Gastrocnemius medialis (tissue), 4 donors: Measurements from ENCODE around the gene ZNF740.

Experiments
- POLR2A ChIP-seq, 2 donors: fragments of 450-650 bp; IDR thresholded peaks; one replicate each; pipeline ENCODE4 v1.6.1; 2017; ENCODE audit warnings: antibody characterized with exemption in 2 of 2, mild to moderate bottlenecking in 2 of 2, moderate library complexity in 2 of 2
- TF ChIP-seq, protein P1 (sequence below), 5 experiments: fragments of 450-650 bp in 3 of 5; fragments of 200-600 bp in 2 of 5; sonication (generic) in 2 of 5; IDR thresholded peaks in 4 of 5; conservative IDR thresholded peaks in 1 of 5; 1 replicate in 4 of 5; 2 replicates in 1 of 5; pipeline ENCODE4 v1.5.1; 2016 to 2019; ENCODE audit warnings: antibody characterized with exemption in 5 of 5, mild to moderate bottlenecking in 3 of 5, moderate library complexity in 3 of 5

DNA sequence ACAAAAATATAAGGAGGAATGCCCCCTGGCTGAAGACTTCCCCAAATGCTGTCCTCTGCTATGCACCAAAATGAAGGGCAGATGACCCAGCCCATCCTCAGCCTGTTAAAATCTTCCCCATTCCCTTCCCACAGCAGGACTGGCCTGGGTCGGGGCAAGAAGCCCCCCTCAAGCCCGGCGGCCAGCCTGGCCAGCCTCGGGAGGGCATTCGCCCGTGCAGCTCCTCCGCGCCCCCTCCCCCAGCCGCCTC is 51.1 kb downstream of the ZNF740 start:
- no peak for TF ChIP-seq POLR2A (IDR thresholded peaks at IDR 0.05)
- TF ChIP-seq, protein P1, sequence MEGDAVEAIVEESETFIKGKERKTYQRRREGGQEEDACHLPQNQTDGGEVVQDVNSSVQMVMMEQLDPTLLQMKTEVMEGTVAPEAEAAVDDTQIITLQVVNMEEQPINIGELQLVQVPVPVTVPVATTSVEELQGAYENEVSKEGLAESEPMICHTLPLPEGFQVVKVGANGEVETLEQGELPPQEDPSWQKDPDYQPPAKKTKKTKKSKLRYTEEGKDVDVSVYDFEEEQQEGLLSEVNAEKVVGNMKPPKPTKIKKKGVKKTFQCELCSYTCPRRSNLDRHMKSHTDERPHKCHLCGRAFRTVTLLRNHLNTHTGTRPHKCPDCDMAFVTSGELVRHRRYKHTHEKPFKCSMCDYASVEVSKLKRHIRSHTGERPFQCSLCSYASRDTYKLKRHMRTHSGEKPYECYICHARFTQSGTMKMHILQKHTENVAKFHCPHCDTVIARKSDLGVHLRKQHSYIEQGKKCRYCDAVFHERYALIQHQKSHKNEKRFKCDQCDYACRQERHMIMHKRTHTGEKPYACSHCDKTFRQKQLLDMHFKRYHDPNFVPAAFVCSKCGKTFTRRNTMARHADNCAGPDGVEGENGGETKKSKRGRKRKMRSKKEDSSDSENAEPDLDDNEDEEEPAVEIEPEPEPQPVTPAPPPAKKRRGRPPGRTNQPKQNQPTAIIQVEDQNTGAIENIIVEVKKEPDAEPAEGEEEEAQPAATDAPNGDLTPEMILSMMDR (IDR thresholded peaks at IDR 0.05 in 4 of 5, conservative IDR thresholded peaks at IDR 0.05 in 1 of 5) = no peak
